ENCODE measurements around the gene PTMS.

Gene PTMS

DNA sequence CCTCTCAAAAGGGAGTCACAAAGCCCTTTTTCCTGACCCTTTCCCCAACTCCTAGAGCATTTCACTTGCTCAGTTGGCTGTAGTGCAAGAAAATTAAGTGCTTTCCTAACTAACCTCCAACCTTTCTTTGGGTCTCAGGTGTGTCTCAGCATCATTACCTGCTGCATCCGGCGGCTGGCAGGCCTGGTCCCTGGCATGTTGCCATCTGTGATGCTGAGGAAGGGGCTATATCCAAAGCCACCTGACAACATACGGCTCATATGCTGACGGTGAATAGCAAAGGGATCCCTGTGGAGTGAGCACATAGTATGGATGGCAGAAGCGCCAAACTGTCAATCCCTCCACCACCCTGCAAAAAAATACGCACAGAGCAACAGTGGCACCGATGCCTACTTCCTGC lies 14.4 kb upstream of the PTMS start:
- H3K27ac ChIP-seq, result peak overlapping the region; percentile 96
- DNase-seq (ENCODE audit: low read depth, low spot score), result no peak

DNA sequence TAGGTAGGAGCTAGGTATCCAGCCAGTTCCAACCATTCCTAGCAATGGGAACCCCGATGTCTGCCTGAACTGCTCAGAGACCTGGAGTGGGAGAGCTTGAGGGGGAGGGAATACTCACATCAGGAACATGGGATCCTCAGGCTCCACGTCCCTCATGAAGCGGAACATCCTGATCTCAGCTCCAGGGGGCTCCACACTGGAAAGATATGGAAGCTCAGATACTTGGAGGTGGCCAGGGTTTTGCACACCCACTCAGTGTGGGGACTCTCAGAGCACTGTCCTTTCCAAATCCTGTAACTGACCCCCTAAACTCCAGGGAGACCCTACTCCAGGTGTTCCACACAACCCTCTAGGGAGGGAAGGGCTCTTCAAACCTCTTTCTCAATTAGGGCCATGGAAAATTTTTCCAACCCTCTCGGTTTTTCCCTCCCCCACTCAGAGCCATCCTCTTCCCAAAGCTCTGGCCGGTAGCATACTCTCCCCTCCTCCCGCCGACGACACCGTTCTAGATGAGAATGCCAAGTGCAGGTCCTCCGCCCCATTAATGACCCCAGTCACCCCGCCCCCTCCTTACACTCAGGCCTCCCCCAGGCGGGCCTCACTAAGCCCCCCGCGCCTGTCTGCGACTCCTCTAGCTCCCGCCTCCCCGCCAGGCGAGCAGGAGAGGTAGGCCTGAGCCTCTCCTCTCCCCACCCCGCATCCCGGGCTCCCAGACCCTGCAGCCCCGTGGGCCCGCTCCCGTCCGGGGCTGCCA lies 13.8 kb upstream of the PTMS start:
- DNase-seq (ENCODE audit: low read depth, low spot score), result no peak
- peak overlapping the region; percentile 96 for H3K27ac ChIP-seq

GRCh38 chr12:6752921-6753771 lies 13.0 kb upstream of the PTMS start, which contains the start of gene MLF2:
Gene MLF2, minus strand, starts transcription at chr12:6753141. Its CDS starts 807 bp downstream, at chr12:6752334.
- DNase-seq (ENCODE audit: low read depth, low spot score), result peak; percentile 92
- peak within 1 kb of the TSS; percentile 96 for H3K27ac ChIP-seq

GRCh38 chr12:6753772-6754356 lies 12.3 kb upstream of the PTMS start:
- H3K27ac ChIP-seq, result peak overlapping the region; percentile 96
- DNase-seq (ENCODE audit: low read depth, low spot score), result no peak

DNA sequence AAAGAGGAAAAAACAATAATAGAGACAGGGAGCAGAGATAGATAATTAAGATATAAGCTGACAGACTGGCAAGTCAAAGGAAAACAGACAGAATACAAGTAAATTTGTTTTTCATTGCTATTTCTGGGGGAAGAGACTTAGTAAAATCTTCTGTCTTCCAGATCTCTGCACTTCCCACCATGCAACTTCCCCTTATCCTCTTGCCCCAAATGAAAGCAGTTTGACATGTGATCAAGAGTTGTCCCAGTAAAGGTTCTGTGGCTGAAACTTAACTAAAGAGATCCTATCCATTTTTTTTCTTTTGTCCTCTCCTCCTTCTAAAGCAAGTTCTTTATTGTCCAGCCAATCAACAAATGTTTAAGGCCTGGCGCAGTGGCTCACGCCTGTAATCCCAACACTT lies 11.8 kb upstream of the PTMS start:
- H3K27ac ChIP-seq, result no peak overlapping the region
- DNase-seq (ENCODE audit: low read depth, low spot score), result no peak

GRCh38 chr12:6757028-6757690 lies 9.0 kb upstream of the PTMS start:
- DNase-seq (ENCODE audit: low read depth, low spot score), result no peak

GRCh38 chr12:6758506-6759095 lies 7.6 kb upstream of the PTMS start:
- no peak for DNase-seq (ENCODE audit: low read depth, low spot score)

More at GRCh38 chr12:6757028-6757690, 9.0 kb upstream of the PTMS start:
- no peak overlapping the region for H3K27ac ChIP-seq

DNA sequence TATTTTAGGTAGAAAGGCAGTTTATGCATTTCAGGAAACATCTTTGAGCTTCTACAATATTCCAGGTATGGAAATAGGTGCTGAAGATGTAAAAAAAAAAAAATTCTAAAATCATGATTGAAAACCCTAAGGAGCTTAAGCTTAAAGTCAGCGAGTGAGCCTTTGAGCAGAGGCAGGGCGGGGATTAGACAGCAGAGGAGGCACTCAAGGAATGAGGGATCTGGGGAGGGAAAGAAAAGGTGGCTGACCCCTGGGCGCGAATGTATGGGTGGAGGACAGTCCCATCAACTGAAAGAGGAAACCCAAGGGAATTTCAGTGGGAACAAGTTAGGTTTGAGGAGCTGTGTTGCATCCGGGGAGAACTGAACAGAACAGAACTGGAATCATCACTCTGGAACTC lies 6.4 kb upstream of the PTMS start:
- no peak overlapping the region for H3K27ac ChIP-seq
- no peak for DNase-seq (ENCODE audit: low read depth, low spot score)

More at GRCh38 chr12:6758506-6759095, 7.6 kb upstream of the PTMS start:
- H3K27ac ChIP-seq, result no peak overlapping the region

GRCh38 chr12:6763380-6763779 lies 2.8 kb upstream of the PTMS start:
- H3K27ac ChIP-seq, result no peak overlapping the region
- DNase-seq (ENCODE audit: low read depth, low spot score), result no peak

DNA sequence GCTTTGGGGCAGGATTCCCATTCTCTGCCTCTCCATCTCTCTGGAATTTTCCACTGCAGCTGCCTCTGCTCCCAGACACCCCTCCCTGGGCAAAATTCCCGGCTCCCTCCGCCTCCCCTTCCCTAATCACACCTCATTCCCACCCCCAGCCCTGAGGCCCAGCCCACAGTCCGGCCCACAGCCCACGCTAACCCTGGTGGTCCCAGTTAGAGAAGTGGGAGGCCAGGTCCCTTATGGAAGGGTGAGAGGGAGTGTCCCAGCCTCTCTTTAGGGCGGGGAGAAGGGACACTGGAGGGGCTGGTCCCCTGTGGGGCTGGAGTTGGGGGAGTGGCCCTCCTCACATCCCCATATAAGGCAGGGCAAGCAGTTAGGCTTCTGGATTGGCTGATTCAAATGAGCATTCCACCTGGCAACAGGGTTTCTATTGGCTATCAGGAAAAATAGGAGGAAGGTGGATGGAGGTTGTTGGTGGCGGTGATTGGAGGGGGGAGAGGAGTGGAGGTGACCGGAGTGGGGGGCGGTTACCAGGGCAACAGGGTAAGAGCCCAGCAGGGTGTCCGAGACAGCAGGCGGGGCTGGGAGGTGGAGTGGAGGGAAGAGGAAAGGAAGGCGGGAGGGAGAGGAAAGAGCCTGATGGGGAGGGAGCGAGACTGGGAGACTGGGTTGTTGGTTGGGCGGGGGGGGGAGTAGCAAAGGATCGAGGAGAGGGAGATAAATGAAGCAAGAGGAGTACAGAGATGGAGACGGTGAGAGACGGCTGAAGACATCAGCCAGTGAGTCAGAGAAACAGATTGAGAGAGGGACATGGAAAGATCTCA lies 1.9 kb upstream of the PTMS start:
- peak; percentile 39 for DNase-seq (ENCODE audit: low read depth, low spot score)
- H3K27ac ChIP-seq, result peak overlapping the region; percentile 82

GRCh38 chr12:6765048-6765633 lies 1.0 kb upstream of the PTMS start:
- peak overlapping the region; percentile 82 for H3K27ac ChIP-seq
- DNase-seq (ENCODE audit: low read depth, low spot score), result no peak

DNA sequence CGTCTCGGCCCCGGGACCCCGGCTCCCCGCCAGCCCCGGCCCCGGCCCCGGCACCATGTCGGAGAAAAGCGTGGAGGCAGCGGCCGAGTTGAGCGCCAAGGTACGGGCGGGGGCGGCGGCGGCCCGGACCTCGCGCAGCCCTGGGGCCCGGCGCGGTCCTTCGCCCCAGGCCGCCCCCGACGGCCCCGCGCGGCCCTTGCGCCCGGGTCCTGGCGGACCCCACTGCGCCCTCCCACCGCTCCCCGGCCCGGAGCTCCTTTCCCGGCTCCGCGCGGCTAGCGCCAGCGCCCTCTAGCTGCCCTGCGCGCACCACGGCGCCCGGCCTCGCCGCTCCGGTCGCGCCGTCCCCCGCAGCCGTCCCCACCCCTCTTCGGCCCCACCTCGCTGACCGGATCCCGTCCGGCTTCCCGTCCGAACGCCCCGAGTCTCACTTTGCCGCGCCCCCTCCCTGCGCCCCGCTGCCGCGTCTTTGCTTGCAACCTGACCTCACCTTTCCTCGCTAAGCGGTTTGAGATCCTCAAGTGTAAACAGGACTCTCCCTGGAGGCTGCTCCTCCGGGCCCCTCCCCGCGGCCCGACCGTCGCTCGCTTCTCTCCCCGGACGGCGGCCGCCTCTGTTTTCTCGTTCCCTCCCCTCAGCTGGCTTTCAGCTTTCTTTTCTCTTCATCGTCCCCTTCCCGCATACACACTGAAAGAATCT lies 637 bp downstream of the PTMS start:
- no peak for DNase-seq (ENCODE audit: low read depth, low spot score)
- peak overlapping the region; percentile 82 for H3K27ac ChIP-seq

DNA sequence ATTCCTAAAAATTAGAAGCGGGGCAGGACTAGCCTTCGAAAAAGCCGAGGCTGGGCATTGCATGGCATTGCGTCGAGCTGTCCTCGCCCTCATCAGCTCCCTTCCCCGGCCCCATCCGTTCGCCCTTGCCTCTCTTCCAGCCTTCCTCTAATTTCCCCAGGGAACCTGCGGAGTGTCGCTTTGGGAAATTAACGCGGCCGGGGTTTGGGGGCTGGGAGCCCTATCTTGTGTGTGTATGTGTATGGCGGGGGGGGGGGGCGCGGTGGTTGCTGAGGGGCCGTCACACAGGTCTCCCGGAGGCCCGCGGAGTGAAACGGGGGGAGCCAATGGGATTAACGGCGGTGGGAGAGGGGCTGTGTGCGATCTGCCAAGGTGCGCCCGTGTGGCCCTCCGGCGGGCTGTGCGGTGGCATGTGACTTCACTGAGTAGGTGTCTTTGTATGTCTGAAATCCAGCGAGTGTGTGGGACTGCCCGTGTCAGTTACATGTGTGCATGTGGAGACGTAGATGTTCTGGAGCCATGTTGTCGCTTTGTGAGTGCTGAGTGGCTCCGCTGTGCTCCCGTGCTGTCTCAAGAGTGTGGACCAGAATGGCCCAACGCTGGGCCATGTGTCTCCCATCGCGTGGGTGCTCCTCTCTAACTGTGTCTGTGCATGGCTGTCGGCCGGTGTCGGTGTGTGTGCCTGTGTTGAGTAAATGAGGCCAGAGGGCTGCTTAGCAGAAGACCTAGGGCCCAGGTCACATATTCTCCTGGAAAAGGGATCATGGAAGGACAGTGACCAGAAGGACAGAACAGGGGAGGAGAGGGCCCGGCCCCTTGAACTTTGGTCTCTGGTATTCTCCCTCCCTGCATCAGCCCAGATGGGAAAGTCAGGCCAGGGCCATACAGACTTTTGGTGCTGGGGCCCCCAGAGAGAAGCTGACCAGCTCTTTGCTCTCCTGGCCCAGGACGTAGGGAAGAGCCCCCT lies 1.5 kb downstream of the PTMS start:
- DNase-seq (ENCODE audit: low read depth, low spot score), result no peak
- H3K27ac ChIP-seq, result peak overlapping the region; percentile 82

- no peak overlapping the region for H3K27ac ChIP-seq
- no peak for DNase-seq (ENCODE audit: low read depth, low spot score)
Observed at GRCh38 chr12:6768437-6768914, 2.3 kb downstream of the PTMS start.

DNA sequence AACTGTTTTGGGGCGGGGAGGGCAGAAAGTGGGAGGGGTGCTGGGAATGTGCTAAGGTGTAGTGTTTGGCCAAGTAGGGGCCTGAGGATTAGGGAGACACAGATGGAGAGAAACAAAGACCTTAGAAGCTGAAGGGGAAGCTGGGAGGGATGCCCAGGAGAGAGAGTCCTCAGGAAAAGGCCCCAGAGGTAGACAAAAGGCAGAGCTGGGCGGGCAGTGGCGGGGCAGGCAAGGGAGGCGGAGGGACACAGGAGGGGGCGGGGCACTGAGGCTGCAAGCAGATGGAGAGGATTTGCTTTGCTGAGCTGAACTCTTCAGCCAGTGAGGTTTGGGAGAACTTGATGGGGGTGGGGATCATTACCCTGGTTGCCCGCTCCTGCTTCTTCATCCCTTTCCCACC lies 2.8 kb downstream of the PTMS start:
- no peak overlapping the region for H3K27ac ChIP-seq
- no peak for DNase-seq (ENCODE audit: low read depth, low spot score)

DNA sequence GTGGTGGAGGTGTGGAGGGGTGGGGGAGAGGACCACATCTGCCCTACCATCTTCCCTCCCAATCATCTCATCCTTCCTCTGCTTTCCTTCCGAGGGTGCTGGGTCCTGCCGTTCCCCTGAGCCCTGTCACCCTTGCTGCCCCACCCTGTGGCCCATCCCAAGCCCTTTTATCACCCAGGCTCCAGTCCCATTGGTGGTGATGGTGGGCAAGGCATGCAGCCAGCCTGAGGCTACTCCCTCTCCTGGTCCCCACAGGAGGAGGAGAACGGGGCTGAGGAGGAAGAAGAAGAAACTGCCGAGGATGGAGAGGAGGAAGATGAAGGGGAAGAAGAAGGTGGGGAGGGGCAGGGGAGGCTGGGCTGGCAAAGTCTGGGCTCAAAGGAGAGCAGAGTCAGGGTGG lies 3.5 kb downstream of the PTMS start:
- no peak for DNase-seq (ENCODE audit: low read depth, low spot score)
- H3K27ac ChIP-seq, result no peak overlapping the region

DNA sequence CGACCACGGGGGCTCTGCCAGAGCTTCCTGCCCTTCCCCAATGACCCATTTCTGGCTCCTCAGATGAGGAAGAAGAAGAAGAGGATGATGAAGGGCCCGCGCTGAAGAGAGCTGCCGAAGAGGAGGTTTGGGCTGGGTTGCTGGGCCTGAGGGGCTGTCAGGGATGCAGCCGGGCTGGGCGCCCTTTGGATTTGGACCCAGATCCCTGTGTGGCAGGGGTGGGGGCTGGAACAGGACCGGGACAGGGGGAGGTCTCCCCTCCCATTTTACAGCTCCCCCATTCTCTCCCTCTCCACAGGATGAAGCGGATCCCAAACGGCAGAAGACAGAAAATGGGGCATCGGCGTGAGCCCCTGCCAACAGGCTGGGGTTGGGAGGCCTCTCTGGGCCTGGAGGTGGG lies 3.9 kb downstream of the PTMS start:
- DNase-seq (ENCODE audit: low read depth, low spot score), result no peak
- H3K27ac ChIP-seq, result no peak overlapping the region

All from epithelial cell of prostate (primary cell).